ENCODE measurements around the gene PREX1.

Gene PREX1

GRCh38 chr20:48649868-48650267, 177.9 kb downstream of the PREX1 start:
- no peak for DNase-seq

- DNase-seq = no peak
These were observed 178.6 kb downstream of the PREX1 start for GRCh38 chr20:48649104-48649626.

GRCh38 chr20:48648482-48649051, 179.2 kb downstream of the PREX1 start:
- no peak for DNase-seq

GRCh38 chr20:48647858-48648257, 179.9 kb downstream of the PREX1 start:
- DNase-seq = no peak

- DNase-seq = no peak
These were observed 182.1 kb downstream of the PREX1 start for GRCh38 chr20:48645666-48646065.

DNA sequence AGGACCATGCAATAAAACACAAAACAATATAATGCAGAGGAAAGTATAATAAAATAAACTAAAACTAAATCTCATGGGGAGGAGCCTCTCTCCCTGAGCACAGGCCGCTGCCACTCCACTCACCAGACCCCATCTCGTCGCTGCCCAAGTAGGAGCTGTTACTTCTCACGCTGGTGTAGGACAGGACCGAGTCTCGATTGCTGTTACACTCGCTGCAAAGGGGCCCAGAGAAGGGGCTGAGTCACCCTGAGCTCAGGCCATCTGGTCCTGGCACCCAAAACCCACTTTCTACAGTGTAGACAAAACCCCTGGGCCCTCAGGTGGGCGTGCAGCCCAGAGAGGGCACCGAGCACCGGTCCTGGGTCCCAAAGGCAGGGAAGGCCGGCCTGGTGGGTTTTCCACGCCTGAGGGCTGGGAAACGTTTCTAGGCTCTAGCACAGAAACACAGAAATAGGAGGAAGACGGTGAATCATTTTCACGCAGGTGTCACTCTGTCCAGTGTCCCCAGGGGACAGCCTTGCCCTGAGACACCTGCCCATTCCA, 183.4 kb downstream of the PREX1 start:
- DNase-seq = no peak

DNA sequence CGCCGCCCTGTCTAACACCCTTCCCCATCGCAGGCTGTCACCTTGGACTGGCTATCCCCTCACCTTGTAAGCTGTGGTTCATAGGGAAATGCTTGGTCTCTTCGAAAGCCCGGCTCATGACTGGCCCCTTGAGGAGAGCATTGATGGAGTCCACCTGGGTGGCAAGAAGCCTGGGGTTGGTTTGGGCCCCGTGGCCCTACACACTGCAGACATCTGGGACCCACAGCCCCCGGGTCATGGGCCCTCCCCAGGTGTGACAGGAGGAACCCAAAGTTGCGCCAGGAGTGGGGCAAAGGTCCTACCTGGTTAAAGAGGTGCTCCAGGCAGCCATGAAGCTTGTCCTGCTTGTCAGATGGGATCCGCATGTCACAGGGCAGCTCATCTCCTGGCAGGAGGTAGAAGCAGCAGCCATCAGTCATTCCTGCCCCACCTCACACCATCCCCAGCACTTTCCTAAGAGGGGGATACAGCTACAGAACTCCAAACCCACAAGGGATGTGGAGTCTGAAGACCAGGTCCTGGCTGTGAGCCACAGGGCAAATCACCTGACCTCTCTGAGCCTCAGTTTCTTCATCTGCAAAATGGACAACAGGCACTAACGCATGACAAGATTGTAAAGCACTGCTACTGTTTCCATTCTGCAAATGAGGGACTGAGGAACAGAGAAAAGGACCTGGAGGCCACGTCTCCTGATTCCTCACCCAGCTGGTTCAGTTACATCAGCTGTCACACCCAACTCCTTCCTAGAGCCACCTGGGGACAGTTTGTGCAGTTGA, 185.5 kb downstream of the PREX1 start:
- DNase-seq = no peak

DNA sequence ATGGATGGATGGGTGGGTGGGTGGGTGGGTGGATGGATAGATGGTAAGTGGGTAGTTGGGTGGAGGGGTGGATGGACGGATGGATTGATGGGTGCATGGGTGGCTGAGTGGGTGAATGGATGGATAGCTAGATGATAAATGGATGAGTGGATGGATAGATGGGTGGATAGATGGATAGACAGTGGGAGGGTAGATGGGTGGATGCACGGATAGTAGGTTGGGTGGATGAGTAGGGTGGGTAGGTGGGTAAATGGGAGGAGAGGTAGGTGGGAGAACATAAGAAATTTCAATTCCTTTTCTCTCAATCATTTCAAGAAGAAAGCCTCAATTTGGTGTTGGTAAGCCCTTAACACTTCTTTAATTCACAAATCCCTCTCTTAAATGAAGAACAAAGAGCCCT, 186.9 kb downstream of the PREX1 start:
- DNase-seq = no peak

DNA sequence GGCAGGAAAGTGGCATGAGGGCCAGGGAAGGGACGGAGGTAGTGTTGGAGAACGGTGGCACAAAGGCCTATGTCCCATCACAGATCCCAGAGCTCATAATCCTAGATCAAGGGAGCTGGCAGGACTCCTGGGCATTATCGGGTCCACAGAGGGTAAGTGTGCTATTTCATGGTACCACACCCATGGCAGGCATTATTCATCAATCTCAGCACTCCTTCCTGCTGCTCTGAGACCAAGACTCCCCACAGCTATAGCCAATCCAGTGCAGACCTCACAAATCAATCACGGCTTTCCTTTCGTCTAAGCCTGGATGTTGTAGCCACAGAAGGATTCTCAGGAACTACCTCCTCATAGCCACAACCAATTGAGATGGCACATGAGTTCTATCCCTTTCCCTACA, 187.9 kb downstream of the PREX1 start:
- no peak for DNase-seq

GRCh38 chr20:48638546-48638945, 189.3 kb downstream of the PREX1 start:
- DNase-seq = no peak

GRCh38 chr20:48637461-48637860, 190.3 kb downstream of the PREX1 start:
- no peak for DNase-seq

- DNase-seq = no peak
These were observed 191.5 kb downstream of the PREX1 start for GRCh38 chr20:48636301-48636700.

GRCh38 chr20:48635791-48636267, 192.0 kb downstream of the PREX1 start:
- peak; percentile 63 for DNase-seq

GRCh38 chr20:48635361-48635760, 192.4 kb downstream of the PREX1 start:
- no peak for DNase-seq

GRCh38 chr20:48634641-48635040, 193.2 kb downstream of the PREX1 start:
- DNase-seq = no peak

- DNase-seq = no peak
These were observed 194.1 kb downstream of the PREX1 start for GRCh38 chr20:48633620-48634257.

GRCh38 chr20:48632825-48633619, 194.8 kb downstream of the PREX1 start:
- no peak for DNase-seq

GRCh38 chr20:48632017-48632824, 195.6 kb downstream of the PREX1 start:
- DNase-seq = no peak

GRCh38 chr20:48631114-48632016, 196.4 kb downstream of the PREX1 start:
- DNase-seq = no peak

DNA sequence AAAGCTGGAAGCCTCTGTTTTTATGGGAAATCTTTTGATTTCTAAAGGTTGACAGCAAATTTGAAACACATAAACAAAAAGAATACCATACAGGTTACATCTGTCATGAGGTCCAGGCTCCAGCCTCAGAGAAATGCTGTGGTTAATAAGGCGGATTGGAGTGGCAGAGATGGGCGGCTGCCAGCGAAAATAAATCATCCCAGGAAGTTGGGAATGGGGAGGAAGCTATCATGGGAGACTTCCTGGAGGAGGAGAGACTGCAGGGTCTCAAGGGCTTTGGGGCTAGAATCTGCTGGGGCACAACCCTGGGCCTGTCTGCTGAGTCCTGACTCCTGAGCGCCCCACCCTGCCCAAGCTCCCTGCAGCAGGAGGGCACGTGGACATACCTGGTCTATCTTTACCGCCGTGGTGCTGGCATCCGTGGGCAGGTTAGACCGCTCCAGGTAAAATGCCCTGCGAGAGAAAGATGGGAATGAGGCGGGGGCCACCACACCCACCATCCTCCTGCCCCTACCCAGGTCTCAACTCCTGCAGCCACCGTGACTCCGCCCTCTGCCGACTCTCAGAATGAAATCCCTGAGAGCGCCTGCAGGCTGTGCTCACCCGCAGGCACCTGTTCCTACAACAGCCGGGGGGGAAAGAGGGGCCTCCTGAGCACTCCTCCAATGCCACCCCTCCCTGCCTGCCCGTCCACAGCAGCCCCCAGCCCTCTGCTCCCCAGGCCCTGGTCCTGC, 197.3 kb downstream of the PREX1 start:
- DNase-seq = no peak
